Measurements from ENCODE around the gene ITGA1. TPM values are rescaled to one million over a fixed set of nuclear protein-coding genes. Genes with fewer than 3 reads are reported as not detected.
A peak's percentile ranks its signal among the peaks of the same experiment; 100 is the strongest.

Gene ITGA1
- total and polyA plus RNA-seq, 11 donors = 5.5 to 52.0 (median 23.3) TPM

DNA sequence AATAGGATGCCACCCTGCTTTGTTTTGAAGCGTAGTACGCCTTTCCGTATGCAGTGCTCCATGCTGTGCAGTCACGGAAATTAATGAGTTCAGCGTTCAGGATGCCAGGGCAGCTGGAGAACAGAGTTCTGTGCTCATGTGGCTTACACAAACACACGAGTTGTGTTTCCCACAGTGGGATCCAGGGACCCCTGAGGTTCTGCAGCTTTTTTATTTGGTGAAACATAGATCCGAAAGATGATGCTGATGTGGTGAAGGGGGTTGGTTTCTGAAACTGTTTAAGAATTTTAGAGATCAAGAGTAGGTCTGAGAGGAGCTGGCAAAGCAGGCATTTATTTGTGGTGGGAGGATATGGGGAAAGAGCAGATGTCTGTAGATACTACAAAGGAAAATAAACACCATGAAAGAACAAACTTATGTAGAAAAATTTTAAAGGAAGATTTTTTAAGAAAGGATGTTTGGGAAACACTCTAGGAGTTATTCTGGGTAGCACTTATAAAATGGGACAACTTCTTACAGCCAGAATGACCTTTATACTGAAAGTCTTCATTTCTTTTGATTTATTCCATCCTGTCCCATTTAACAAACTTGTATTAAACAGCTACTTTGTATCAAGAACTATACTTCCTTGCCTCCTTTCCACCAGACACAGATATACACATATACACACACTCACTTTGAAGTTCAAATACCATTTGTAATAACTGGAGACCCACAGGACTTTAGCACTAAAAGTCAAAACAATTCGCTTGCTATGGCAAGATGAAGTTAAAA lies 52.7 kb downstream of the ITGA1 start:
- H3K27ac ChIP-seq = peak overlapping the region in 10 of 12 donors; percentile 11 to 93 (median 54)
- 45 to 60% (median 51%) methylated on average over 8 of the region's 8 CpGs for WGBS, 4 donors
- peak in 3 of 4 donors; percentile 41 to 82 (median 60) for ATAC-seq
- no peaks in the 10 kb centered on the region for H3K36me3 ChIP-seq
- H3K27me3 ChIP-seq = no peaks in the 10 kb centered on the region
- no peaks in the 10 kb centered on the region for H3K9me3 ChIP-seq
- H3K4me1 ChIP-seq = peaks cover 0 to 75% (median 23%) of the 10 kb centered on the region in 12 donors
- H3K4me3 ChIP-seq = peak overlapping the region in 2 of 12 donors; percentile 14 to 20
- intact Hi-C loops (cut with DNase I) = loop anchor here in 1 of 10 donors (10.0 kb wide), 1 partner anchor 56 kb away; the partner anchor contains the start of genes ITGA1 and PELO
- DNase-seq = peak in 2 of 5 donors; percentile 27 to 38
- no peak for TF ChIP-seq POLR2A (IDR thresholded peaks at IDR 0.05)
- TF ChIP-seq, protein P1, sequence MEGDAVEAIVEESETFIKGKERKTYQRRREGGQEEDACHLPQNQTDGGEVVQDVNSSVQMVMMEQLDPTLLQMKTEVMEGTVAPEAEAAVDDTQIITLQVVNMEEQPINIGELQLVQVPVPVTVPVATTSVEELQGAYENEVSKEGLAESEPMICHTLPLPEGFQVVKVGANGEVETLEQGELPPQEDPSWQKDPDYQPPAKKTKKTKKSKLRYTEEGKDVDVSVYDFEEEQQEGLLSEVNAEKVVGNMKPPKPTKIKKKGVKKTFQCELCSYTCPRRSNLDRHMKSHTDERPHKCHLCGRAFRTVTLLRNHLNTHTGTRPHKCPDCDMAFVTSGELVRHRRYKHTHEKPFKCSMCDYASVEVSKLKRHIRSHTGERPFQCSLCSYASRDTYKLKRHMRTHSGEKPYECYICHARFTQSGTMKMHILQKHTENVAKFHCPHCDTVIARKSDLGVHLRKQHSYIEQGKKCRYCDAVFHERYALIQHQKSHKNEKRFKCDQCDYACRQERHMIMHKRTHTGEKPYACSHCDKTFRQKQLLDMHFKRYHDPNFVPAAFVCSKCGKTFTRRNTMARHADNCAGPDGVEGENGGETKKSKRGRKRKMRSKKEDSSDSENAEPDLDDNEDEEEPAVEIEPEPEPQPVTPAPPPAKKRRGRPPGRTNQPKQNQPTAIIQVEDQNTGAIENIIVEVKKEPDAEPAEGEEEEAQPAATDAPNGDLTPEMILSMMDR (IDR thresholded peaks at IDR 0.05) = no peak

DNA sequence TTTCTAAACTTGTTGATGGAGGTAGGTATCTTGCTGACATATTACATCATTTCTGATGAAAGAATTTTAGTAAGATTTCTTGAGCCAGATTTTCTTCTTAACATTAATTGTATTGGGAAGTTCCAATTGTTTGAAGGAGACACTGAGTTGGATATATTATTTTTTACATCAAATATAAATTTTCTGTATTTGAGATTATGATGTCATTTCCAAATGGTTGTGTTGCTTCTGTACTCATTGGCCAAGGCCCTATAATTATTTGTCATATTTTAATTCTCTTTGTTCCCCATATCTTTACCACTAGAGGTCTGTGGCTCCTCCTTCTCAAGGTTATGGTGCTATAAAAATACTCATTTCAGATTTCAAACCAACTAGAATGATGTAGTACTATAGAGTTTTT lies 53.4 kb downstream of the ITGA1 start:
- intact Hi-C loops (cut with DNase I) = loop anchor here in 1 of 10 donors (10.0 kb wide), 1 partner anchor 56 kb away; the partner anchor contains the start of genes ITGA1 and PELO
- Histone ChIP-seq H3K4me3 (no peak overlapping the region), H3K9me3 (no peaks in the 10 kb centered on the region), H3K36me3 (no peaks in the 10 kb centered on the region), H3K4me1 (peaks cover 0 to 82% (median 25%) of the 10 kb centered on the region in 12 donors), H3K27ac (peak overlapping the region in 8 of 12 donors; percentile 22 to 93 (median 54)), H3K27me3 (no peaks in the 10 kb centered on the region)
- ATAC-seq (no peak), DNase-seq (no peak)
- TF ChIP-seq POLR2A (IDR thresholded peaks at IDR 0.05) = no peak
- TF ChIP-seq, protein P1 (IDR thresholded peaks at IDR 0.05) = no peak

DNA sequence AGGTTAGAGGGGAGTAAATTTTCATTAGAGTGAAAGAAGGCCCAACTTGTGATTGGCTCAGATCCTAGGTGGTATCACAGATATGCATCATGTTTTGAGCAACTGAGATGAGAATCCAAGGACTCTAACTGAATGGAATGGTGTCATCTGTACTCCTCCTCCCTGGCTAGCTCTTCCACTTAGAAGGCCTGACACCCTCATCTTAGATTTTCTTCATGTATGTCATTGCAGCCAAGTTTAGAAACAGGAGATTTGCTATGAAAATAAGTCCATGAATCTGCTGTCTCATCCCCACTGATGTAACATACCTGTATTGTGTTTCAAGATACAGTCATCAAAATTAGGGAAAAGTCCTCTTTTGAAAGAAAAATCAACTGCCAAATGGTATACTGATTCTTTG lies 54.4 kb downstream of the ITGA1 start:
- Histone ChIP-seq H3K36me3 (no peaks in the 10 kb centered on the region), H3K9me3 (no peaks in the 10 kb centered on the region), H3K4me1 (peaks cover 0 to 84% (median 26%) of the 10 kb centered on the region in 12 donors), H3K27ac (peak overlapping the region in 1 of 12 donors; percentile 72), H3K4me3 (no peak overlapping the region), H3K27me3 (no peaks in the 10 kb centered on the region)
- intact Hi-C loops (cut with DNase I) = loop anchor here in 1 of 10 donors (10.0 kb wide), 1 partner anchor 57 kb away; the partner anchor contains the start of genes ITGA1 and PELO
- TF ChIP-seq, protein P1 (IDR thresholded peaks at IDR 0.05) = no peak
- no peak for TF ChIP-seq POLR2A (IDR thresholded peaks at IDR 0.05)
- DNase-seq (no peak), ATAC-seq (no peak)

DNA sequence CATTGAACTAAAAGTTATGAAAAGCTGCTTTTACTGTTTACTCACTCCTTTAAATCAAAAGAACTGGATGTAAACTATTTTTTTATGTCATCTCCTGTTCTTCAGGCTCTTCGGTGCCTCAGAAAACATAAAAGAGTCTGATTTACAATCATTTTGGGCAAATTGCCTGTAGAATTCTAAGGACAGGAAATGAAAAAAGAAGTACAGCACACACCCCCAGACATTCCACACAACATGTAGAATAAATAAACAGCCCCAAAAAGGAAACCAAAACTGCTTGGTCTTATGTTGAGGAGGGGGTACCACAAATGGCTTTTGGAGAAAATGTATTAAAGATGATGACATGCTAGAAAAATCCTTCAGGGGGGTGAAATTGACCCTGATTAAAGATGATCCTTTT lies 57.2 kb downstream of the ITGA1 start:
- no peak for DNase-seq
- H3K36me3 ChIP-seq = no peaks in the 10 kb centered on the region
- no peaks in the 10 kb centered on the region for H3K9me3 ChIP-seq
- 29 to 47% (median 38%) methylated on average over 1 of the region's 1 CpG for WGBS, 4 donors
- H3K27me3 ChIP-seq = no peaks in the 10 kb centered on the region
- intact Hi-C loops (cut with DNase I) = loop anchor here in 1 of 10 donors (10.0 kb wide), 1 partner anchor 60 kb away; the partner anchor contains the start of genes ITGA1 and PELO
- no peak overlapping the region for H3K4me3 ChIP-seq
- ATAC-seq = no peak
- peak overlapping the region in 2 of 12 donors; percentile 22 to 45 for H3K27ac ChIP-seq
- TF ChIP-seq, protein P1 (IDR thresholded peaks at IDR 0.05) = no peak
- no peak for TF ChIP-seq POLR2A (IDR thresholded peaks at IDR 0.05)
- peaks cover 0 to 58% (median 24%) of the 10 kb centered on the region in 12 donors for H3K4me1 ChIP-seq
